Measurements from ENCODE around the gene SPATA24.
"Not testable (repeated sequence)": the region's sequence is repeated elsewhere in the genome, so short reads cannot be mapped to it uniquely, and the experiment has no call there.

The SPATA24 gene, protein sequence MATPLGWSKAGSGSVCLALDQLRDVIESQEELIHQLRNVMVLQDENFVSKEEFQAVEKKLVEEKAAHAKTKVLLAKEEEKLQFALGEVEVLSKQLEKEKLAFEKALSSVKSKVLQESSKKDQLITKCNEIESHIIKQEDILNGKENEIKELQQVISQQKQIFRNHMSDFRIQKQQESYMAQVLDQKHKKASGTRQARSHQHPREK

GRCh38 chr5:139403787-139404483 is at the start of gene SPATA24:
Gene SPATA24 (minus strand): TSS chr5:139404089. CDS start chr5:139404060, 29 bp downstream.
- peak; percentile 97 for DNase-seq

DNA sequence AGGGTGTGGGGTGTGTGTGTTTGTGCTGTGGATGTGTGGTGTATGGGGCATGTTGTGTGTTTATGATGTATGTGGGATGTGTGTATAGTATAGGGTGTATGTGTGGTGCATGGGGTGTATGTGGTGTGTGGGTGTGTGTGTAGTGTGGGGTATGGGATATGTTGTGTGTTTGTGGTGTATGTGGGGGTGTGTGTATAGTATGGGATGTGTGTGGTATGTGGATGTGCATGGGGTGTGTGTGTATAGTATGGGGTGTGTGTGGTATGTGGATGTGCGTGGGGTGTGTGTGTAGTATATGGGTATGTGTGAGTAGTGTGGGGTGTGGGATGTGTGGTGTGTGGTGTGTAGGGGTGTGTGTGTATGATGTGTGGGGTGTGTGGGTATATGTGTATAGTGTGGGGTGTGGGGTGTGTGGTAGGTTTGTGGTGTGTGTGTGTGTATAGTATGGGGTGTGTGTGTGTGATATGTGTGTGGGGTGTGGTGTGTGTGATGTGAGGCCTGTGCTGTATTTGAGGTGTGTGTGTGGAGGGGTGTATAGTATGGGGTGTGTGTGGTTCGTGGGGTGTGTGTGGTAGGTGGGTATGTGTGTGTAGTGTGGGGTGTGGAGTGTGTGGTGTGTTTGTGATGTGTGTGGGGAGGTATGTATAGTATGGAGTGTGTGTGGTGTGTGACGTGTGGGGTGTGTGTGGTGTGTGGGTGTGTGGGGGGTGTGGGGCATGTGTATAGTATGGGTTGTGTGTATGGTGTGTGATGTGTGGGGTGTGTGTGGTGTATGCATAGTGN is 48.2 kb upstream of the SPATA24 start:
- DNase-seq, result no peak

DNA sequence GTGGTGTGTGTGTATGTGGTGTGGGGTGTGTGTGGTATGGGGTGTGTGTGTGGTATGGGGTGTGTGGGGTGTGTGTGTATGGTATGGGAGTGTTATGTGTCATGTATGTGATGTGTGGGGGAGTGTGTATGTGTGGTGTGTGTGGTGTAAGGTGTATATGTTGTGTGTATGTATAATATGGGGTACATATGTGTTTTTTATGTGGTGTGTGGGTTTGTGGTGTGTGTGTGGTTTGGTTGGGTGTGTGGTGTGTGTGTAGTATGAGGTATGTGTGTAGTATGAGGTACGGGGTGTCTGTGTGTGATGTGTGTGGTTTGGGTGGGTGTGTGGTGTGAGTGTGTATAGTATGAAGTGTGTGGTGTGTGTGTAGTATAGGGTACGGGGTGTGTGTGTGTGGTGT is 47.3 kb upstream of the SPATA24 start:
- no peak for DNase-seq

DNA sequence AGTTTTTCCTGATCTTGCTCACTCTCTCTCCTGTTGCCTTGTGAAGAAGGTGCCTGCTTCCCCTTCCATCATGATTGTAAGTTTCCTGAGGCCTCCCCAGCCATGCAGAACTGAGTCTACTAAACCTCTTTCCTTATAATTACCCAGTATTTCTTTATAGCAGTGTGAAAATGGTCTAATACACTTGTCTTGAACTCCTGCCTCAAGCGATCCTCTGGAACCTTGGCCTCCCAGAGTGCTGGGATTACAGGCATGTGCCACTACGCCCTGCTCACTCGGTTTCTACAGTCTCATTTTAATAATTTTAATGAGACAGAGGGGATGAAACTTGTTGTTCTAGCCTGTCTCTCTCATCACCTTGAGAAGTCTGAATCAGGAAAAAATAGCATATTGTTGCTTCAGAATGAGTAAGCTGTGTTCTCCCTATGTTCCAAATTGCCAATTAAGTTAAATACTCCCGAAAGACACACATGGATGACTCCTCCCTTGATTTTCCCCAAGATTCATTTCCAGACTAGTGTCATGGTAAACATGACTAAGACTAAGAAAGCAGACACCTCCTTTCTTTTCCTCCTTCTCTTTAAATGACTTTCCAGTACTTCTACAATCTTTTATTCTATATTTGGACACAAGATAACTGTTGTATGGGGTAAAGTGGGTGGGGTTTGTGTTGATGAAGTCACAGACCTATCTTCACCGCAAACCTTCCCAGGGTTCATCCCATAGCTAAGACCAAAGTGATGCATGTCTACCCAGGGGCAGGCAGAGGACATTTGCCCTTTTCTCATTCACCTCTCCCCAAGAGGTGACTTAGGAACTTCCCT is 43.3 kb upstream of the SPATA24 start:
- DNase-seq, result no peak

DNA sequence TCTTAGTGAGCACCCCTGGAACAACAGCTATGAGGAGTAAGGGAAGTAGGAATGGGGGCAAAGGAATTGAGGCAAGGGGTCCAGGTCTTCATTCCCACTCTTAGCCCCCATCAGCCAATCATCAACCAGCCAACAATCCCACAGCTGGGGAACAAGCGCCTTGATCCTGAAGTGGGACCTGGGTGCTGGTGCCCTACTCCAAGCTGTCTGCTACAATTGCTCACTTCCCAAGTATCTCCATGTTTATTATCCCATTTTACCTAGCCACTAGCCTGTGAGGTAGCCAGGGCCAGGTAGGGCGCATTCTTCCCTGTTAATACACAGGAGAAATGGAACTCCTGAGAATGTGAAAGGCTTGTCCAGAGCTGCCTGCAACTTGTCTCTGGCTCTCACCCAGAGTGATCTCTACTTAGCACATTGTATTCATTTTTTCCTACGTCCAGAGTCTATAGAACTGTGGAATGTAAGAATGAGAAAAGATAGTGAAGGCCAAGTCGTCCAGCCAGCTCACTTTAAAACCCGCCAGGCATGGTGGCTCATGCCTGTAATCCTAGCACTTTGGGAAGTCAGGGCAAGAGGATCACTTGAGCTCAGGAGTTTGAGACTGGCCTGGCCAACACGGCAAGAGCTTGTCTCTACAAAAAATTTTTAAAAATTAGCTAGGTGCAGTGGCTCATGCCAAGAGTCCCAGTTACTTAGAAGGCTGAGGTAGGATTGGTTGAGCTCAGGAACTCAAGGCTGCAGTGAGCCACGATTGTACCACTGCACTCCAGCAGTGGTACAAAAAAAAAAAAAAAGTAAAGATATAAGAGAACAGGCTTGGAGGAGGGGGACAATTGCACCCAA is 41.7 kb upstream of the SPATA24 start:
- DNase-seq, result no peak

DNA sequence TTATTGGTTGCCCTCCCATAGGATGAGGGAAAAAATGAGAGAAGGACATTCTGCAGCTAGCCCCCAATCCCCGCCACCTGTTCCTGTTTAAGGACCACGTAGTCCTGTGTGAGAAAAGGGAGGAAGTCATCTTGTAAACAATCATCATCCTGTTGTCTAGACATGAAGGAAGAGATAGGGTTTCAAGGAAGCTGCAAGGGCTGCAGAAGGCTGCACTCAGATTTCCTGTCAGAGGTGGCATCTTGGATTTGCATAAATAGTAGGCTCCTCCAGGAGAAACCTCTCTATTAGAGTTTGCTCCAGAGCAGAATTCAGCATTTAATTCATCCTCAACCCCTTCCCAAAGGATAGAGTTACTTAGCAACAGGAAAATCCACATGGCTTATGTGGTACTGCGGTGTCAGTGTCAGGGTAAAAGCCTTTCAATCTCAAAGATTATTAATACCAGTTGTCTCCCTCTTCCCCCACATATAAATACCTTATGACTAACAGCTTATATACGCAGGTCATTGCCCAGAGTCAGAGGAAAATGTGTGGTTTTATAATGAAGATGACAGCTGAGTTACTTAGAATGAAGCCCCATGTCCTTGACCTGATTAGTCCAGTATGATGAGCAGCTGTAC is 40.1 kb upstream of the SPATA24 start:
- no peak for DNase-seq

DNA sequence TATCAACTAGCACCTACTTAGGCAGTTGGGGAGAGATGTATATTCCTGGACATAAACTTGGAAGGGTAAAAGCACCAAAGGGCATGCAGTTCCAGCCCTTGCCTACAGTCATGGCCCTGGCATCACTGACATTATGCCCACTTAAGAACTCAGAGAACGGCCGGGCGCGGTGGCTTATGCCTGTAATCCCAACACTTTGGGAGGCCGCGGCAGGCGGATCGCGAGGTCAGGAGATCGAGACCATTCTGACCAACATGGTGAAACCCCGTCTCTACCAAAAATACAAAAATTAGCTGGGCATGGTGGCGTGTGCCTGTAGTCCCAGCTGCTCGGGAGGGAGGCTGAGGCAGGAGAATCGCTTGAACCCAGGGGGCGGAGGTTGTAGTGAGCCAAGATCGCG is 36.5 kb upstream of the SPATA24 start:
- not testable (repeated sequence) for DNase-seq

- peak; percentile 88 for DNase-seq
Observed at GRCh38 chr5:139439013-139439903, 35.4 kb upstream of the SPATA24 start, which contains the start of gene DNAJC18. Gene DNAJC18 (minus strand): TSS chr5:139439525. CDS start chr5:139439445, 80 bp downstream.

DNA sequence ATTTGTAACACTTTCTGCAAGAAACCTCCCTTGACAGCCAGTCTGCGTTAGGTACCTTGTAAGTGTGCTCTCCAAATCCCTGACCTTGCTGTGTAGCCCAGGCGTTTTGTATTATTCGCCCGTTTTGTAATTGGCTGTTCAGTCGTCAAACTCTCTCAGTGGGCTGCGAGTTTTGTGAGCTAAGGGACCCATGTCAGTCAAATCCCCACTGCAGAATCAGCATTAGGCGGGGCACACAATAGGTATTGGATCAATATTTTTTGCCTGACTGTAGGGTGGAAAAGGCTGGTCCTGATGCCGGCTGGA is 34.8 kb upstream of the SPATA24 start:
- no peak for DNase-seq

GRCh38 chr5:139435676-139436075 is 31.8 kb upstream of the SPATA24 start:
- no peak for DNase-seq

DNA sequence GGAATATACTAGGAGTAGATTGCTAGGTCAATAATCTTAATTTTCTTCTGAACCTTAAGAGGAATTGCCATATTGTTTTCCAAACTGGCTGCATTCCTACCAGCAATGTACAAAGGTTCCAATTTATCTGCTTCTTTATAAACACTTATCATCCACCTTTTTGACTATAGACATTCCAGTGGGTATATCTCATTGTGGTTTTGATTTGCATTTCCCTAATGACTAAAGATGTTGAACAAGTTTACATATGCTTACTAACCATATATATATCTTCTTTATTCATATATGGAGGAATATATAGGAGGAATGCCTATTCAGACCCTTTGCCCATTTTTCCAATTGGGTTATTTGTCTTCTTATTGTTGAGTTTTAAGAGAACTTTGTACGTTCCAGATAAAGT is 27.8 kb upstream of the SPATA24 start:
- no peak for DNase-seq

DNA sequence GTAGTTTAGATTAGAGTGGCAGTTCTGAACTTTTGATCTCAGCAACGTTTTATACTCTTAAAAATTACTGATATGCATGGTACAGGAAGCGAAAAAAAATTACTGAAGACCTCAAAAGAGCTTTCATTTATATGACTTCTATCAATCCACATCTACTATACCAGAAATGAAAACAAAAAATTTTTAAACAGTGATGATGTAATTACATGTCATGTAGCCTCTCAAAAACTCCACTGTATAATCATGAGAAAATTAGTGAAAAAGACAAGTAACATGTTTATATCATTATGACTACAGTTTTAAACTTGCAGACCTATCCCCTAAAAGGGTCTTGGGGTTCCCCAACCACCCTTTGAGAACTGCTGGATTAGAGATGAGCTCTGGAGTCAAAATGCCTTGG is 26.1 kb upstream of the SPATA24 start:
- DNase-seq, result no peak

DNA sequence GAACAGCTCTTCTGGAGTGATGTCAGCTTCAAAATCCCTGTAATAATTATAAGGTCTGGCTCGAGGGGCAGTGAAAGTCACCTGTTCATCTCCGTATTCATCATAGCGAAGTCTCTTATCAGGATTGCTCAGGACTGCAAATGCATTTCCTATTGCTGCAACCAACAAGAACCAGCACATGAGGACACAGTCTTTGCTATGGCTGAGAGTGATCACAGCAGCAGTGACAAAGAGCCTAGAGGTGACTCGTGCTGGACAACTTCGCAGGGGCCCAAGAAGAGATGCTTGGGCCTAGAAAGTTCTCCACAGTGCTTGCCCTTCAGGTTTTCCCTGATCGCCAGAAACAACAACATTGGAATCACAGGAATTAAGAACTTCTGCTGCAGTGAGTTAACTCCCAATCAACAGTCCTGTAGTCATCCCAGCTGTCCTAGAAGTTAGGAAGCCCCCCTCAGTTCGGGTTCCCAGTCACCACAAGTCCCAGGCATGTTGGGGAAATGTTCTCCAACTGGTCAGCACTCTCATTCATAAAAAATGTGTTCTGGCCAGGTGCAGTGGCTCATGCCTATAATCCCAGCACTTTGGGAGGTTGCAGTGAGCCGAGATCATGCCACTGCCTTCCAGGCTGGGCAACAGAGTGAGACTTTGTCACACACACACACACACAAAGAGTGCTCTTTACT is 22.5 kb upstream of the SPATA24 start:
- no peak for DNase-seq

DNA sequence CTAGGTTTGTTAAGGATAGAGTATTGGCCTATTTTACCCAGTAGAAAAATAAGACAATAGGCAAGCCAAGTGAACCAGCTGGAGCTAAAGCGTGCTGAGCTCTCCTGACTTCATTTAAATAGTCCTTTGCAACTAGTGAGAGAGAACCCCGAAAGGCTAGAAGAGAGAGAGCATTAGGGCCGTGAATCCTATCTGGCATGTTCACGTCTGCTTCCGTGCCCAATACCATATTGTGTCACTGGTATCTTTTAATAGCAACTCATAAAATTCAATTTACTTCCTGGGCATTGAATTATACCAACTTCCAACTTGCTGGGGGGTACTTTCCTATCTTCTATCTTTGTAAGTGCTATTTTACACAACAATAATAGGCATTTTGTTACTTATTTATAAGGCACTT is 21.6 kb upstream of the SPATA24 start:
- no peak for DNase-seq

GRCh38 chr5:139422307-139422893 is 18.5 kb upstream of the SPATA24 start:
- no peak for DNase-seq

DNA sequence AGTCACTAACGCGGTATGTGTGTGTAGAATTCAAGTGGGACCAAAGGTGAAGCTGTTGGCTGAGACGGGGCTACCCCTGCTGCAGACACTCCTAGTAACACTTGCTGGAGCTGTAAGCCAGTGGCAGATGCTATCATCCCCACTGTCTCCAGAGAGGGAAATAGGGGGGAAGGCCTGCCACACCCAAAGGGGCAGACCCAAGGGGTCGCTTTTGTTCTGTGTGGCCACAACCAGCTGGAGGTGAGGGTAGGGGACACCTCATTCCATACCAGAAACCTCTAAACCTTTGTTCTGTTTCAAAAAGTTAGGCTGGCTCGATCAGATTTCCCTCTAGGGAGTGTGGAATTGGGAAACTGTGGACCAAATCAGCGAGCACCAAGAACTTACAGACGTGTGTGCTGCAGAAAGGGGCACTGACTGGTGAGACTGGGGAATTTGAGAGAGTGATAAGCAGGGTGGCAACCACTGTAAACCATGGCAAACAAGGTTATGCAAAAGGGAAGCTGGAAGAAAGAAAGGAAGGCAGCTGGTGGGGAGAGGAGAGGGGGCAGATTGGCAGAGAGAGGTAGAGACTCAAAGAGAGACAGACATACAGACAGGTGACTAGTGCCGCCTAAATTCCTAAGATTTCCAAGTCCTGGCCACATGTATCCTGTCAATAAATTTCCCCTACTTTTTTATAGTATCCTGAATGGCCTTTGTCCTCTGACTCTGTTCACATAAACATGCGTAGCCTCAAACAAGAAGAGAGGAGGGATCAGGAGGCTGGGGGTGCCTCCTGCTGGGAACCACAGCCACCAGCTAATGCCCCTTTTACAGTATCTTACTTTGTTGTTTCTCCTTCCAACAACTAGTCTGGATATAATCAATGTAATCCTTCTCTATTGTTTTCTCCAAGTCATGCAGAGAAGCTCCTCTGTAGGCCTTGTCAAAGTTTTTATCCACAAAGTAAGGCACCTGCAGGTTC is 15.6 kb upstream of the SPATA24 start:
- no peak for DNase-seq

GRCh38 chr5:139418793-139419192 is 14.9 kb upstream of the SPATA24 start:
- no peak for DNase-seq

DNA sequence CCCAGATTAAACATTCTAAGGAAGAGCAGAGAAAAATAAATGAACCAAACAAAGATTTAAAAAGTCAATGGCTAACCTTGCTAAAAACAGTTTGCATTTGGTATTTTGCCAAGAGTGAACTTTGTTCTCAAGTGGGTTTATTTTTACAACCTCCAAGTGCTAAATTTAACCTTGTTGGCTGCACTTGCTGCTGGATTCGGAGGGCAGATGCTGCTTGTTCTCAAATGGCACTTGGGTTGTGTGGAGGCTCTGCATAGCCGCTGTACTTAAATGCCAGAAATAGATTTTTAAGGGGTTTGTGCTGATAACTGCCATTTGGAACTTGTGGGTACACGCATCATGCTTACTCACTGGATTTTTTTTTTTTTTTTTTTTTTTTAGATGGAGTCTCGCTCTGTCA is 13.3 kb upstream of the SPATA24 start:
- no peak for DNase-seq

Measured in stimulated activated CD4-positive, alpha-beta T cell treated with anti-CD3 and anti-CD28 coated beads, Interleukin-12 subunit alpha, Interleukin-12 subunit beta, amount 100 ng/mL, for 4 hours (primary cell).